ENCODE results near the gene UBA5. TPM values are rescaled to one million over a fixed set of nuclear protein-coding genes. Genes with fewer than 3 reads are reported as not detected.

UBA5 gene
- total RNA-seq, 1 experiment from 2014 or later = 39.0 TPM

GRCh38 chr3:132643366-132643765, 16.8 kb upstream of the UBA5 start:
- in situ Hi-C loops (cut with HindIII; ENCODE audit: low pct_unique_long_range_greater_than_20kb, low sequenced_read_pairs) = no loop called here
- no peak for DNase-seq (ENCODE audit: low read depth, low spot score)

DNA sequence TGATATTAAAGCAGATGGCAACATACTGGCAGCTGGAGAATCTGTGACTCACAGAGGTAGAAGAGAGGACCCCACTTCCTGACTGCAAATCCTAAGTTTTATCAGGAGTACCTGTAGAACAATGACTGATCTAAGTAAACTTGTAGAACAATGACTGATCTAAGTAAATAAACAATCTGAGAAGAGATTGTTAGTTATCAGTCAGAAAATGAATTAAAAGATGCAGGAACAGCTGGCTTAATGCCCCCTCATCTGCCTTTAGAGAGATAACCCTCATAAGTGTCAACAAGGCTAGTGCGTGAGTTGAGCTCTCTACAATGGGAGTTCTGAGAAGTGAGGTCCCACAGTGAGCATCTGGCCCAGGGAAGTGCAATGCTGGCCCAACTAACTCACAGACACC, 15.1 kb upstream of the UBA5 start:
- DNase-seq (ENCODE audit: low read depth, low spot score) = no peak

GRCh38 chr3:132650153-132650552, 10.0 kb upstream of the UBA5 start:
- DNase-seq (ENCODE audit: low read depth, low spot score) = no peak
- in situ Hi-C loops (cut with HindIII; ENCODE audit: low pct_unique_long_range_greater_than_20kb, low sequenced_read_pairs) = no loop called here

More for the DNA sequence above, 15.1 kb upstream of the UBA5 start:
- in situ Hi-C loops (cut with HindIII; ENCODE audit: low pct_unique_long_range_greater_than_20kb, low sequenced_read_pairs) = no loop called here

DNA sequence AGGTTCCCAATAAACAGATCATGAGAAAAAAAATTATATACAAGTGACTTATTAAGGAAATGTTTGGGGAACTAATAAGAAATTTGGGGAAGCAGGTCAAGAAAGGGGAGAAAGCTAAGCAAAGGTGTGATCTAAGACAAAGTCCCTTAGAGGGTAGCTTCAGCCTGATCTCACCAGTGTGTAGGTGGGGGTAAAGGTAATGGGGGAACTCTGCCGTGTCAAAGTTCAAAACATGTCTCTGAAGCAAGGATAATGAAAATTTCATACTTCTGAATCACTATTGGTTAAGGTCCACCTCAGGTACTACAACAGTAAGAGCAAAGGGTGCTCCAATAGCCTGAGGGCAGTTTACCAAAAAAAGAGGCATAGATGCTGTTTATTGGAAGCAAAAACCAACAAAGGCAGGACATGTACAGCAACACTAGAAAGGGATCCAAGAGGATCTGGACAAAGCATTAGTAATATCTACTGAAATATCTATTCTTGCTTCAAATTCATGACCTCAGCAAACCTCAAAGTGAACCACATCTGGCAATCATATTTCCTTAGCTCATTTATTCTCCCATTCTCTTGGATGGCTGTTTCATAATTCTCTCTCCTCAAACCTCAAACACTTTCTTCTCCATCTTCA, 7.4 kb upstream of the UBA5 start:
- in situ Hi-C loops (cut with HindIII; ENCODE audit: low pct_unique_long_range_greater_than_20kb, low sequenced_read_pairs) = no loop called here
- no peak for DNase-seq (ENCODE audit: low read depth, low spot score)

GRCh38 chr3:132654190-132654589, 5.9 kb upstream of the UBA5 start:
- in situ Hi-C loops (cut with HindIII; ENCODE audit: low pct_unique_long_range_greater_than_20kb, low sequenced_read_pairs) = no loop called here
- DNase-seq (ENCODE audit: low read depth, low spot score) = no peak

- no peak for DNase-seq (ENCODE audit: low read depth, low spot score)
These were observed 5.4 kb upstream of the UBA5 start for GRCh38 chr3:132654721-132655120.

DNA sequence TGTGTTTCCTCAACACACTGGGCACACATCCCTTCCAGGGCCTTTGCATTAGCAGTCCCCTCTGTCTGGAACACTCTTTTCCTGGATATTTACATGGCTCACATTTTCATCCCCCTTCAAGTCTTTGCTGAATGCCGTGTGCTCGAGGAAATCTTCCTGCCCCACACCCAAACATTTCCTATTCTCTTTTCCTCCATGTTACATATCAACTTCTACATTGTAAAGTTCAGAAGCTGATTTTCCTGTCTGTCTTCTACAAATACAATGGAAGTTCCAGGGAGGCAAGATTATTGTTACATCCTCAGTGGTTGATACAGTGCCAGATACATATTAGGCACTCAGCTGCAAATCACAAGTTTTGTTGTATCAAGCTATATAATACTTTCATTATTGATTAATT, 4.7 kb upstream of the UBA5 start:
- DNase-seq (ENCODE audit: low read depth, low spot score) = no peak
- in situ Hi-C loops (cut with HindIII; ENCODE audit: low pct_unique_long_range_greater_than_20kb, low sequenced_read_pairs) = no loop called here

More at GRCh38 chr3:132654721-132655120, 5.4 kb upstream of the UBA5 start:
- in situ Hi-C loops (cut with HindIII; ENCODE audit: low pct_unique_long_range_greater_than_20kb, low sequenced_read_pairs) = no loop called here

- in situ Hi-C loops (cut with HindIII; ENCODE audit: low pct_unique_long_range_greater_than_20kb, low sequenced_read_pairs) = no loop called here
- no peak for DNase-seq (ENCODE audit: low read depth, low spot score)
These were observed 2.0 kb upstream of the UBA5 start for GRCh38 chr3:132657869-132658747.

GRCh38 chr3:132659000-132659364, 1.1 kb upstream of the UBA5 start:
- in situ Hi-C loops (cut with HindIII; ENCODE audit: low pct_unique_long_range_greater_than_20kb, low sequenced_read_pairs) = no loop called here
- no peak for DNase-seq (ENCODE audit: low read depth, low spot score)

GRCh38 chr3:132659365-132660051, 621 bp upstream of the UBA5 start, which contains the start of gene ACAD11:
Gene ACAD11, minus strand, starts transcription at chr3:132659809. Its CDS starts 58 bp downstream, at chr3:132659751.
- peak; percentile 71 for DNase-seq (ENCODE audit: low read depth, low spot score)
- in situ Hi-C loops (cut with HindIII; ENCODE audit: low pct_unique_long_range_greater_than_20kb, low sequenced_read_pairs) = no loop called here

- no peak for DNase-seq (ENCODE audit: low read depth, low spot score)
- in situ Hi-C loops (cut with HindIII; ENCODE audit: low pct_unique_long_range_greater_than_20kb, low sequenced_read_pairs) = no loop called here
These were observed 612 bp downstream of the UBA5 start for GRCh38 chr3:132660811-132661070.

GRCh38 chr3:132661101-132661500, 972 bp downstream of the UBA5 start:
- in situ Hi-C loops (cut with HindIII; ENCODE audit: low pct_unique_long_range_greater_than_20kb, low sequenced_read_pairs) = no loop called here
- no peak for DNase-seq (ENCODE audit: low read depth, low spot score)

DNA sequence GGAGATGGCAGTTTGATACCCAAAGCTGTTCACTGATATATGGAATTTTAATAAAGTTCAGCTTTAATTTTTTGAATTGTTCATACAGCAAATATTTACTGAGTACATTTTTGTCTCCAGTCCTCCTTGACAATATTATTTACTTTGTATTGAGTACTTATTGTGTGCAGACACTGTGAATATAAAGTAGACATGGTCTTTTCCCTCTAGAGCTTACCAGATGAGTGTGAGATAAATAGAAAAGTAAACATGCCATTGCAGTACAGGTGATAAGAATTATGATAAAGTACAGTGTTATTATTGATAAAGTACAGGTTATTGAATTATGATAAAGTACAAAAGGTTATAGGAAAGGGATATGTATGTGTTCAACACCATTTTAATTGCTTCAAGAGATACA, 2.1 kb downstream of the UBA5 start:
- no peak for DNase-seq (ENCODE audit: low read depth, low spot score)
- in situ Hi-C loops (cut with HindIII; ENCODE audit: low pct_unique_long_range_greater_than_20kb, low sequenced_read_pairs) = no loop called here

GRCh38 chr3:132665230-132665745, 5.2 kb downstream of the UBA5 start:
- DNase-seq (ENCODE audit: low read depth, low spot score) = no peak
- in situ Hi-C loops (cut with HindIII; ENCODE audit: low pct_unique_long_range_greater_than_20kb, low sequenced_read_pairs) = no loop called here

DNA sequence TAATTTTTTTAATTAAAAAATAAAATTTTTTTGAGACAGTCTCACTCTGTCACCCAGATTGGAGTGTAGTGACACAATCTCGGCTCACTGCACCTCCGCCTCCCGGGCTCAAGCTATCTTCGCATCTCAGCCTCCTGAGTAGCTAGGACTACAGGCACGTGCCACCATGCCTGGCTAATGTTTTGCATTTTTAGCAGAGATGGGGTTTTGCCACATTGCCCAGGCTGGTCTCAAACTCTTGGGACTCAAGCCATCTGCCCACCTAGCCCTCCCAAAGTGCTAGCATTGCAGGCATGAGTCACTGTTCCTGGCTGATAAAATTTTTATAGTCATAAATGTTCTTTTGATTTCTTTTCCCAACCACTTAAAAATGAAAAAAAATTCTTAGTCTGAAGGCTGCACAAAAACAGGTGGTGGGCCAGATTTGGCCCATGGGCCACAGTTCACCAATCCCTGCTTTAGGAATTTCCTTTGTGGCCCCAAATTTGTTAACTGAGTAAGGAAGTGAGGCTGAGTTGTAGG, 9.2 kb downstream of the UBA5 start:
- DNase-seq (ENCODE audit: low read depth, low spot score) = no peak
- in situ Hi-C loops (cut with HindIII; ENCODE audit: low pct_unique_long_range_greater_than_20kb, low sequenced_read_pairs) = no loop called here

GRCh38 chr3:132675408-132675807, 15.3 kb downstream of the UBA5 start:
- DNase-seq (ENCODE audit: low read depth, low spot score) = no peak
- in situ Hi-C loops (cut with HindIII; ENCODE audit: low pct_unique_long_range_greater_than_20kb, low sequenced_read_pairs) = no loop called here

DNA sequence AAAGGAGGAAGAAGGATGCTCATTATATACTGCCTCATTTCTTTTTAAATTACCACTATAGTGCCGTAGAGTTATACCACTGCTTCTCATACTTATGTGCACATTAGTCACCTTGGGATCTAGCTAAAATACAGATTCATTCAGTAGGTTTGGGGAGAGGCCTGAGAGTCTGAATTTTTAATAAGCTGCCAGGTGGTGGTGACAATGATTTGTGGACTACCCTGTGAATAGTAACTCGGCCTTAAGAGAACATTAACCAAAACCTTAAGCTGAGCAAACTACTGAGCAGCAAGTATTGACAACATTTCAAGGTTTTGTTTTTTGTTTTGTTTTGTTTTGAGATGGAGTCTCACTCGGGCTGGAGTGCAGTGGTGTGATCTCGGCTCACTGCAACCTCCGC, 19.8 kb downstream of the UBA5 start:
- DNase-seq (ENCODE audit: low read depth, low spot score) = no peak
- in situ Hi-C loops (cut with HindIII; ENCODE audit: low pct_unique_long_range_greater_than_20kb, low sequenced_read_pairs) = no loop called here

GRCh38 chr3:132681421-132681820, 21.3 kb downstream of the UBA5 start:
- DNase-seq (ENCODE audit: low read depth, low spot score) = no peak
- in situ Hi-C loops (cut with HindIII; ENCODE audit: low pct_unique_long_range_greater_than_20kb, low sequenced_read_pairs) = no loop called here
